Measurements from ENCODE around the gene FSTL4. TPM values are rescaled to one million over a fixed set of nuclear protein-coding genes. Genes with fewer than 3 reads are reported as not detected.

The FSTL4 gene
- total and polyA plus RNA-seq, 2 experiments from 2014 or later: 1.4 to 2.8 TPM

GRCh38 chr5:133401731-133402347 lies 210.5 kb downstream of the FSTL4 start:
- Histone ChIP-seq H3K79me2 (replicated peaks; ENCODE audit: insufficient read depth) (no peaks in the 10 kb centered on the region), H3K4me1 (ENCODE audit: insufficient read depth) (peaks cover 3% of the 10 kb centered on the region; the same call in 1 of the 2 replicates), H4K20me1 (replicated peaks; ENCODE audit: insufficient read depth) (no peaks in the 10 kb centered on the region), H3K4me2 (no peak overlapping the region), H3K4me3 (no peak overlapping the region), H3K27me3 (ENCODE audit: insufficient read depth) (no peaks in the 10 kb centered on the region), H2AFZ (no peak overlapping the region), H3K27ac (ENCODE audit: low read depth) (no peak overlapping the region), H3F3A (replicated peaks; ENCODE audit: low read depth) (no peaks in the 10 kb centered on the region), H3K9me2 (ENCODE audit: insufficient read depth) (no peaks in the 10 kb centered on the region; the same call in 1 of the 2 replicates), H3K36me3 (ENCODE audit: insufficient read depth) (no peaks in the 10 kb centered on the region)
- no peak overlapping the region for H3K4me3 Mint-ChIP-seq
- H3K27ac Mint-ChIP-seq: no peak overlapping the region
- no peak for DNase-seq (ENCODE audit: low spot score)
- H3K36me3 Mint-ChIP-seq (ENCODE audit: low read depth): no peaks in the 10 kb centered on the region
- no peaks in the 10 kb centered on the region; the same call in 2 of the 3 replicates for H3K9me3 Mint-ChIP-seq
- no peak for ATAC-seq
- TF ChIP-seq, protein P1, sequence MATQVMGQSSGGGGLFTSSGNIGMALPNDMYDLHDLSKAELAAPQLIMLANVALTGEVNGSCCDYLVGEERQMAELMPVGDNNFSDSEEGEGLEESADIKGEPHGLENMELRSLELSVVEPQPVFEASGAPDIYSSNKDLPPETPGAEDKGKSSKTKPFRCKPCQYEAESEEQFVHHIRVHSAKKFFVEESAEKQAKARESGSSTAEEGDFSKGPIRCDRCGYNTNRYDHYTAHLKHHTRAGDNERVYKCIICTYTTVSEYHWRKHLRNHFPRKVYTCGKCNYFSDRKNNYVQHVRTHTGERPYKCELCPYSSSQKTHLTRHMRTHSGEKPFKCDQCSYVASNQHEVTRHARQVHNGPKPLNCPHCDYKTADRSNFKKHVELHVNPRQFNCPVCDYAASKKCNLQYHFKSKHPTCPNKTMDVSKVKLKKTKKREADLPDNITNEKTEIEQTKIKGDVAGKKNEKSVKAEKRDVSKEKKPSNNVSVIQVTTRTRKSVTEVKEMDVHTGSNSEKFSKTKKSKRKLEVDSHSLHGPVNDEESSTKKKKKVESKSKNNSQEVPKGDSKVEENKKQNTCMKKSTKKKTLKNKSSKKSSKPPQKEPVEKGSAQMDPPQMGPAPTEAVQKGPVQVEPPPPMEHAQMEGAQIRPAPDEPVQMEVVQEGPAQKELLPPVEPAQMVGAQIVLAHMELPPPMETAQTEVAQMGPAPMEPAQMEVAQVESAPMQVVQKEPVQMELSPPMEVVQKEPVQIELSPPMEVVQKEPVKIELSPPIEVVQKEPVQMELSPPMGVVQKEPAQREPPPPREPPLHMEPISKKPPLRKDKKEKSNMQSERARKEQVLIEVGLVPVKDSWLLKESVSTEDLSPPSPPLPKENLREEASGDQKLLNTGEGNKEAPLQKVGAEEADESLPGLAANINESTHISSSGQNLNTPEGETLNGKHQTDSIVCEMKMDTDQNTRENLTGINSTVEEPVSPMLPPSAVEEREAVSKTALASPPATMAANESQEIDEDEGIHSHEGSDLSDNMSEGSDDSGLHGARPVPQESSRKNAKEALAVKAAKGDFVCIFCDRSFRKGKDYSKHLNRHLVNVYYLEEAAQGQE (IDR thresholded peaks at IDR 0.05; ENCODE audit: unreplicated experiment): no peak
- no peak for TF ChIP-seq NANOG (IDR thresholded peaks at IDR 0.05; ENCODE audit: borderline replicate concordance)
- TF ChIP-seq CTCF (conservative IDR thresholded peaks at IDR 0.05; ENCODE audit: low read depth in 2 of 2): no peak
- TF ChIP-seq, protein P2, sequence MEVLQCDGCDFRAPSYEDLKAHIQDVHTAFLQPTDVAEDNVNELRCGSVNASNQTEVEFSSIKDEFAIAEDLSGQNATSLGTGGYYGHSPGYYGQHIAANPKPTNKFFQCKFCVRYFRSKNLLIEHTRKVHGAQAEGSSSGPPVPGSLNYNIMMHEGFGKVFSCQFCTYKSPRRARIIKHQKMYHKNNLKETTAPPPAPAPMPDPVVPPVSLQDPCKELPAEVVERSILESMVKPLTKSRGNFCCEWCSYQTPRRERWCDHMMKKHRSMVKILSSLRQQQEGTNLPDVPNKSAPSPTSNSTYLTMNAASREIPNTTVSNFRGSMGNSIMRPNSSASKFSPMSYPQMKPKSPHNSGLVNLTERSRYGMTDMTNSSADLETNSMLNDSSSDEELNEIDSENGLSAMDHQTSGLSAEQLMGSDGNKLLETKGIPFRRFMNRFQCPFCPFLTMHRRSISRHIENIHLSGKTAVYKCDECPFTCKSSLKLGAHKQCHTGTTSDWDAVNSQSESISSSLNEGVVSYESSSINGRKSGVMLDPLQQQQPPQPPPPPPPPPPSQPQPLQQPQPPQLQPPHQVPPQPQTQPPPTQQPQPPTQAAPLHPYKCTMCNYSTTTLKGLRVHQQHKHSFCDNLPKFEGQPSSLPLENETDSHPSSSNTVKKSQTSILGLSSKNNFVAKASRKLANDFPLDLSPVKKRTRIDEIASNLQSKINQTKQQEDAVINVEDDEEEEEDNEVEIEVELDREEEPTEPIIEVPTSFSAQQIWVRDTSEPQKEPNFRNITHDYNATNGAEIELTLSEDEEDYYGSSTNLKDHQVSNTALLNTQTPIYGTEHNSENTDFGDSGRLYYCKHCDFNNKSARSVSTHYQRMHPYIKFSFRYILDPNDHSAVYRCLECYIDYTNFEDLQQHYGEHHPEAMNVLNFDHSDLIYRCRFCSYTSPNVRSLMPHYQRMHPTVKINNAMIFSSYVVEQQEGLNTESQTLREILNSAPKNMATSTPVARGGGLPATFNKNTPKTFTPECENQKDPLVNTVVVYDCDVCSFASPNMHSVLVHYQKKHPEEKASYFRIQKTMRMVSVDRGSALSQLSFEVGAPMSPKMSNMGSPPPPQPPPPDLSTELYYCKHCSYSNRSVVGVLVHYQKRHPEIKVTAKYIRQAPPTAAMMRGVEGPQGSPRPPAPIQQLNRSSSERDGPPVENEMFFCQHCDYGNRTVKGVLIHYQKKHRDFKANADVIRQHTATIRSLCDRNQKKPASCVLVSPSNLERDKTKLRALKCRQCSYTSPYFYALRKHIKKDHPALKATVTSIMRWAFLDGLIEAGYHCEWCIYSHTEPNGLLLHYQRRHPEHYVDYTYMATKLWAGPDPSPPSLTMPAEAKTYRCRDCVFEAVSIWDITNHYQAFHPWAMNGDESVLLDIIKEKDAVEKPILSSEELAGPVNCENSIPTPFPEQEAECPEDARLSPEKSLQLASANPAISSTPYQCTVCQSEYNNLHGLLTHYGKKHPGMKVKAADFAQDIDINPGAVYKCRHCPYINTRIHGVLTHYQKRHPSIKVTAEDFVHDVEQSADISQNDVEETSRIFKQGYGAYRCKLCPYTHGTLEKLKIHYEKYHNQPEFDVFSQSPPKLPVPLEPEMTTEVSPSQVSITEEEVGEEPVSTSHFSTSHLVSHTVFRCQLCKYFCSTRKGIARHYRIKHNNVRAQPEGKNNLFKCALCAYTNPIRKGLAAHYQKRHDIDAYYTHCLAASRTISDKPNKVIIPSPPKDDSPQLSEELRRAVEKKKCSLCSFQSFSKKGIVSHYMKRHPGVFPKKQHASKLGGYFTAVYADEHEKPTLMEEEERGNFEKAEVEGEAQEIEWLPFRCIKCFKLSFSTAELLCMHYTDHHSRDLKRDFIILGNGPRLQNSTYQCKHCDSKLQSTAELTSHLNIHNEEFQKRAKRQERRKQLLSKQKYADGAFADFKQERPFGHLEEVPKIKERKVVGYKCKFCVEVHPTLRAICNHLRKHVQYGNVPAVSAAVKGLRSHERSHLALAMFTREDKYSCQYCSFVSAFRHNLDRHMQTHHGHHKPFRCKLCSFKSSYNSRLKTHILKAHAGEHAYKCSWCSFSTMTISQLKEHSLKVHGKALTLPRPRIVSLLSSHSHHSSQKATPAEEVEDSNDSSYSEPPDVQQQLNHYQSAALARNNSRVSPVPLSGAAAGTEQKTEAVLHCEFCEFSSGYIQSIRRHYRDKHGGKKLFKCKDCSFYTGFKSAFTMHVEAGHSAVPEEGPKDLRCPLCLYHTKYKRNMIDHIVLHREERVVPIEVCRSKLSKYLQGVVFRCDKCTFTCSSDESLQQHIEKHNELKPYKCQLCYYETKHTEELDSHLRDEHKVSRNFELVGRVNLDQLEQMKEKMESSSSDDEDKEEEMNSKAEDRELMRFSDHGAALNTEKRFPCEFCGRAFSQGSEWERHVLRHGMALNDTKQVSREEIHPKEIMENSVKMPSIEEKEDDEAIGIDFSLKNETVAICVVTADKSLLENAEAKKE (CRISPR knock-in tag; IDR thresholded peaks at IDR 0.05): no peak
- no peak for TF ChIP-seq POLR2AphosphoS5 (IDR thresholded peaks at IDR 0.05; ENCODE audit: low read depth)
- no peak for TF ChIP-seq ZNF331 (CRISPR knock-in tag; IDR thresholded peaks at IDR 0.05; ENCODE audit: low read depth)
- no peak for TF ChIP-seq JUNB (IDR thresholded peaks at IDR 0.05; ENCODE audit: unreplicated experiment)
- TF ChIP-seq EZH2phosphoT487 (IDR thresholded peaks at IDR 0.05; ENCODE audit: unreplicated experiment): no peak
- H3K27me3 Mint-ChIP-seq (ENCODE audit: insufficient read depth, low read depth, poor library complexity): peaks cover 4% of the 10 kb centered on the region
- peaks cover 18% of the 10 kb centered on the region for H3K4me1 Mint-ChIP-seq
